ENCODE results near the gene ADAM17. TPM values are rescaled to one million over a fixed set of nuclear protein-coding genes. Genes with fewer than 3 reads are reported as not detected.
"Not testable (repeated sequence)": the region's sequence is repeated elsewhere in the genome, so short reads cannot be mapped to it uniquely, and the experiment has no call there.

The ADAM17 gene
- total RNA-seq, 2 donors from 2014 or later: 18.6 to 20.0 TPM

GRCh38 chr2:9586465-9586864, 30.8 kb upstream of the ADAM17 start:
- DNase-seq: no peak
- H3K27me3 ChIP-seq: no peaks in the 10 kb centered on the region
- intact Hi-C loops (cut with DNase I): no loop called here
- H3K9me3 ChIP-seq: no peaks in the 10 kb centered on the region
- TF ChIP-seq CTCF (IDR thresholded peaks at IDR 0.05): no peak
- no peaks in the 10 kb centered on the region for H3K4me1 ChIP-seq
- no peak overlapping the region for H3K27ac ChIP-seq
- no peak overlapping the region for H3K9ac ChIP-seq (ENCODE audit: low read depth in 2 of 2, low read length in 2 of 2)
- H3K4me3 ChIP-seq: no peak overlapping the region
- no peaks in the 10 kb centered on the region for H3K36me3 ChIP-seq

GRCh38 chr2:9585486-9585885, 29.9 kb upstream of the ADAM17 start:
- Histone ChIP-seq H3K27me3 (no peaks in the 10 kb centered on the region), H3K9me3 (no peaks in the 10 kb centered on the region), H3K36me3 (no peaks in the 10 kb centered on the region), H3K4me3 (no peak overlapping the region), H3K4me1 (no peaks in the 10 kb centered on the region), H3K9ac (ENCODE audit: low read depth in 2 of 2, low read length in 2 of 2) (no peak overlapping the region), H3K27ac (no peak overlapping the region)
- intact Hi-C loops (cut with DNase I): no loop called here
- DNase-seq: no peak
- no peak for TF ChIP-seq CTCF (IDR thresholded peaks at IDR 0.05)

- H3K27ac ChIP-seq; DNase-seq; intact Hi-C loops (cut with DNase I); H3K4me1 ChIP-seq; H3K27me3 ChIP-seq; H3K4me3 ChIP-seq; H3K9me3 ChIP-seq; H3K9ac ChIP-seq (ENCODE audit: low read depth in 2 of 2, low read length in 2 of 2); H3K36me3 ChIP-seq: not testable (repeated sequence)
Measured at GRCh38 chr2:9584902-9585301, 29.3 kb upstream of the ADAM17 start.

GRCh38 chr2:9582624-9583023, 27.0 kb upstream of the ADAM17 start:
- Histone ChIP-seq H3K9me3 (no peaks in the 10 kb centered on the region), H3K27ac (no peak overlapping the region), H3K27me3 (no peaks in the 10 kb centered on the region), H3K4me3 (no peak overlapping the region), H3K36me3 (no peaks in the 10 kb centered on the region), H3K4me1 (no peaks in the 10 kb centered on the region), H3K9ac (ENCODE audit: low read depth in 2 of 2, low read length in 2 of 2) (no peak overlapping the region)
- TF ChIP-seq CTCF (IDR thresholded peaks at IDR 0.05): no peak
- intact Hi-C loops (cut with DNase I): no loop called here
- DNase-seq: no peak

- no peak overlapping the region for H3K27ac ChIP-seq
- TF ChIP-seq CTCF (IDR thresholded peaks at IDR 0.05): no peak
- no peaks in the 10 kb centered on the region for H3K4me1 ChIP-seq
- DNase-seq: no peak
- H3K36me3 ChIP-seq: no peaks in the 10 kb centered on the region
- no peaks in the 10 kb centered on the region for H3K9me3 ChIP-seq
- no peak overlapping the region for H3K4me3 ChIP-seq
- H3K9ac ChIP-seq (ENCODE audit: low read depth in 2 of 2, low read length in 2 of 2): no peak overlapping the region
- intact Hi-C loops (cut with DNase I): no loop called here
- H3K27me3 ChIP-seq: no peaks in the 10 kb centered on the region
Measured at GRCh38 chr2:9578467-9579235, 23.0 kb upstream of the ADAM17 start.

GRCh38 chr2:9574331-9574730, 18.7 kb upstream of the ADAM17 start:
- Histone ChIP-seq H3K9ac (ENCODE audit: low read depth in 2 of 2, low read length in 2 of 2) (no peak overlapping the region), H3K4me3 (no peak overlapping the region), H3K9me3 (no peaks in the 10 kb centered on the region), H3K36me3 (no peaks in the 10 kb centered on the region), H3K27me3 (no peaks in the 10 kb centered on the region), H3K4me1 (no peaks in the 10 kb centered on the region), H3K27ac (no peak overlapping the region)
- no peak for TF ChIP-seq CTCF (IDR thresholded peaks at IDR 0.05)
- intact Hi-C loops (cut with DNase I): no loop called here
- DNase-seq: no peak
